ENCODE data around the gene SEZ6.
A peak's percentile ranks its signal among the peaks of the same experiment; 100 is the strongest.

SEZ6 gene

GRCh38 chr17:28954886-28955285 is 50.9 kb downstream of the SEZ6 start:
- no peak for DNase-seq (ENCODE audit: low spot score)

DNA sequence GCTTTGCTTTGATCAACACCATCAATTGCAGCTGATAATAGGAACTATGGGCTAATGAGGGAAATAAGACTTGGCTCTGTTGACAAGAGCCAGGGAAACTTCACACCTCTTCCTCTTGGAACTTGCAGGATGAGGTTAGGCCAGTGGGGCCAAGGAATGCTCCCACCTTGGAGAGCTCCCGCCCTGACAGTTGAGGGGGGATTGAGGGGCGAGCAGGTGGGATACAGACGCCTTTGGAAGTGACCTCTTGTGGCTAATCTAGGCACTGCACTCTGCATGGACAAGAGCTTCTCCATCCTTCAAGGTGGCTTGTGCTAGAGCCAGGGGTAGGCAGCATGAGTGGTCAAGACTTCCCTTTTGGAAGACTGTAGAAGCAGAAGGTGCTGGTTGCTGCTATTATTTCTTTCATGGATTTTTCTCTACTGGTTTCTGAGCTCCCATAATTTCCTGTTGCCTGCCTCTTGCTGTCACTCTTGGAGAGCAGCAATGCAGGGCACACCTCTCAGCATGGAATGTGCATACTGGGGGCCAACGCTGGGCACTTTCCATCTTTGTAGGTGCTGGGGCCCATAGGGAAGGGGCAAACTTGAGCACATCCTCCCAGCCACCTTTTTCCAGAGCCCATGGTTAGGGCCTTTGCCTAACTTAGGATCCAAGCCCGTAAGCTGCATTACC is 52.3 kb downstream of the SEZ6 start:
- no peak for DNase-seq (ENCODE audit: low spot score)

- DNase-seq (ENCODE audit: low spot score), result peak; percentile 94
Observed at GRCh38 chr17:28951991-28952975, 53.5 kb downstream of the SEZ6 start.

GRCh38 chr17:28951428-28951990 is 54.3 kb downstream of the SEZ6 start, which contains the start of gene PHF12:
TSS of gene PHF12 (minus strand) at chr17:28951518. CDS start at chr17:28950960, 558 bp downstream.
- DNase-seq (ENCODE audit: low spot score), result peak; percentile 99

DNA sequence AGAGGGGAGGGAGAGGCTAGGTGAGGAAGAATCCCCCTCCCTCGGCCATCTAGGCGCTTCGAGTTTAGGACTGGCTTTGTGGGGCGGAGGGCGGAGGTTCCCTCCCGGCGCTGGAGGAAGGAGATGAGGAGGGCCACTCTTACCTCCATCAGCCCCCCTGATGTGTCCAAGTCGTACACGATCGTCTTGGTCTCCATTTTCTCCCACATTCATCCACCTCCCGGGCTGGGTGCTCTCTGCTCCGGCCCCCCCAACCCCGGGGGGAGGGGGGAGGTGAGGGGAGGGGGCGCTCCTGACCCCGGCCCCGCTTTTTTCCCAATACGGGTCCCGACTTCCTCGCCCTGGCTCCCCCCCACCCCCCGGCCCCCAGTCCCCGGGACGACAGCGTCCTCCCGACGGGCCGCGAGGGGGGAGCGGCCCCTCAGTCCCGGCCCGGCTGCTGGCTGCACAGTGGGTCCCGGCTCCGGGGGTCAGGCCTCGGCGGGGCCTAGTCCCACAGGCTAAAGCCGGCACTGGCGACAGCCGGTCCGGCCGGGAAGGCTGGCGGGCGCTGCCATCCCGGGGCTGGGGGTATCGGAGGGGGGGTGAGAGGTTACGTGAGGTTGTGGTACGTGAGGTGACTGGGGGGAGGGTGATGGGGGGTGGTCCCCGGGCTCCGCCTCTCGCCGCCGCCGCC is 54.9 kb downstream of the SEZ6 start:
- no peak for DNase-seq (ENCODE audit: low spot score)

- DNase-seq (ENCODE audit: low spot score), result no peak
Observed at GRCh38 chr17:28950017-28950751, 55.6 kb downstream of the SEZ6 start.

- no peak for DNase-seq (ENCODE audit: low spot score)
Observed at GRCh38 chr17:28949185-28950016, 56.4 kb downstream of the SEZ6 start.

DNA sequence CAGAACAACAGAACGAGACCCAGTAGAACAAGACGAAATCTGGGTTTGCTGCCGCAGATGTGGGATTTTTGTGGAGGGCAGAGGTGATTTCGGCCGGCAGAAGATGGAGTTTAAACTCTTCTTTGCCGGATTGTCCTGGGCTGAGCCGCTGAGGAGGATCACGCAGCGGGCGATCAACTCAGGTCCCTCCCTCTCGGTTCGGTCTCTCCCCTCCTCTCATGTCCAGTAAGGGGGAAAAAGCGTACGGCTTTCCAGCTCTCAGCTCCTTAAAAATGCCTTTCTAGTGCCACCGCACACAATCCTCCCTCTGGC is 57.0 kb downstream of the SEZ6 start:
- no peak for DNase-seq (ENCODE audit: low spot score)

GRCh38 chr17:28948342-28948741 is 57.5 kb downstream of the SEZ6 start:
- no peak for DNase-seq (ENCODE audit: low spot score)

DNA sequence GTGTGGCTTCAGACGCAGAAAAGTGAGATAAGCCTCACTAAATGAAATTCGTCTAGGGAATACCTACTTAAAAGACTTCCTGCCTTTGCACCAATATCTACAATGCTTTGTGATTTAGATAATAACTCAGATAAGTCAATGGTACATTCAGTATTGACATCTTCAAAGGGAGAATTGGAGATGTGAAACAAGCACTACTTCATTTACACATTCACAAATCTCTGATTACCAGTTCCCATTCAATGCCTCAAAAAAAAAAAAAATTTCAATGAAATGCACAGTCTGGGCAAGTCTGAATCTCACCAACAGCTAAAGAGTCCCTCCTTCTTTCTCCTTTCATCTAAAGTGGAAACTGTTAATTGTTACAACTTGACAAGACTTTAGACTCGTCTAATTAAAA is 58.2 kb downstream of the SEZ6 start:
- DNase-seq (ENCODE audit: low spot score), result no peak

GRCh38 chr17:28946239-28946638 is 59.6 kb downstream of the SEZ6 start:
- no peak for DNase-seq (ENCODE audit: low spot score)

- no peak for DNase-seq (ENCODE audit: low spot score)
Observed at GRCh38 chr17:28944862-28945741, 60.7 kb downstream of the SEZ6 start.

DNA sequence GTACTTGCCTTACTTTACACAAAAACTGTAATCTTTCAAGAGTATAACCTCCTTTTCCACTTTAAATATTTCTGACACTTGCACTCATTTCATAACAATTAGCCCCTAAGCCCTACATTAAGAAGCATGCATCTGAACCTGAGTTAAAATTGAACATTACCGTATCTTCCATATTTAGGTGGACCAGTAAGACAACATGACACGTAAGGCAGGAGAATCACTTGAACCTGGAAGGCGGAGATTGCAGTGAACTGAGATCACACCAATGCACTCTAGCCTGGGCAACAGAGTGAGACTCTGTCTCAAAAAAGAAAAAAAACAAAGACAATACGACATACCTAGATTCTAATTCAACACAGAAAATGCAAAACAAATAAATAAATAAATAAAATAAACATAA is 61.5 kb downstream of the SEZ6 start:
- no peak for DNase-seq (ENCODE audit: low spot score)

GRCh38 chr17:28942925-28943324 is 62.9 kb downstream of the SEZ6 start:
- DNase-seq (ENCODE audit: low spot score), result no peak

GRCh38 chr17:28941251-28941650 is 64.6 kb downstream of the SEZ6 start:
- DNase-seq (ENCODE audit: low spot score), result no peak

GRCh38 chr17:28940675-28941074 is 65.2 kb downstream of the SEZ6 start:
- no peak for DNase-seq (ENCODE audit: low spot score)

GRCh38 chr17:28940142-28940541 is 65.7 kb downstream of the SEZ6 start:
- DNase-seq (ENCODE audit: low spot score), result no peak

DNA sequence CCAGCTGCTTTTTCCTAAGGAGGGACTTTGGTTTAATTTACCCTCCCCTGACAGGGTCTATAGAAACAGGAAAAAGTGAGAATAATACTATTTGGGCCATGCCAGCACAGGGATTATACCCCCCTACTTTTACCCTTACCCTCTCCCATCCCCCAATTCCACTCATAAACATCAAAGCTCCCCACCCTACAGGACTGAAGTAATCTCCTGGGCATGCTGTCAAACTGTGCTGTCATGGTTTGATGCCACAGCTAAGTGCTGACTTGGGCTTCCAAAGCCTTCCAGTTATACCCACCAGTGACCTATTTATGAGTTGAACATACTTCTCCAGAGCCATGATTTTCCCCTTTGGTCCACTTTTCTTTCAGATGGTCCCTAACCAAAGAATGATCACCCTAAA is 67.3 kb downstream of the SEZ6 start:
- no peak for DNase-seq (ENCODE audit: low spot score)

- DNase-seq (ENCODE audit: low spot score), result no peak
Observed at GRCh38 chr17:28937044-28937729, 68.6 kb downstream of the SEZ6 start.
